Measurements from ENCODE around the gene BLACAT1.
A peak's percentile ranks its signal among the peaks of the same experiment; 100 is the strongest.

Gene BLACAT1

DNA sequence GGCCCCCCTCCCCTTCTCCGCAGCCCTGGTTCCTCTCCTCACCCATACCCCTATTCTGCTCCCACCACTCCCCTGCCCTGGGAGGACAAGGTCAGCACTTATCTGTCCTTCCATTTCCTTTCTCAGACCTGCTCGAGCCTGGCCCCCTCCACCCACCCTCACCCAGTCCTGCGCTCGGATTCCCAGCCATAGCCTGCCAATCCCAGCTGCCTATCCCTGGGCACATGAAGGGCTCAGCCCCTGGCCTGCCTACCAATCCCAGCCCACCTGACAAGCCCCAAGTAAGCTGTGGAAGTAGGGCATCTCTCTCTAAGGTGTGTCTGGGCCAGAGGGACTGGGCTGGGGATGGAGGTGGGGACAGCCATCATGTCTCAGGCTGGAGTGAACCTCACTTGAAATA is 5.4 kb downstream of the BLACAT1 start:
- TF ChIP-seq, protein P1, sequence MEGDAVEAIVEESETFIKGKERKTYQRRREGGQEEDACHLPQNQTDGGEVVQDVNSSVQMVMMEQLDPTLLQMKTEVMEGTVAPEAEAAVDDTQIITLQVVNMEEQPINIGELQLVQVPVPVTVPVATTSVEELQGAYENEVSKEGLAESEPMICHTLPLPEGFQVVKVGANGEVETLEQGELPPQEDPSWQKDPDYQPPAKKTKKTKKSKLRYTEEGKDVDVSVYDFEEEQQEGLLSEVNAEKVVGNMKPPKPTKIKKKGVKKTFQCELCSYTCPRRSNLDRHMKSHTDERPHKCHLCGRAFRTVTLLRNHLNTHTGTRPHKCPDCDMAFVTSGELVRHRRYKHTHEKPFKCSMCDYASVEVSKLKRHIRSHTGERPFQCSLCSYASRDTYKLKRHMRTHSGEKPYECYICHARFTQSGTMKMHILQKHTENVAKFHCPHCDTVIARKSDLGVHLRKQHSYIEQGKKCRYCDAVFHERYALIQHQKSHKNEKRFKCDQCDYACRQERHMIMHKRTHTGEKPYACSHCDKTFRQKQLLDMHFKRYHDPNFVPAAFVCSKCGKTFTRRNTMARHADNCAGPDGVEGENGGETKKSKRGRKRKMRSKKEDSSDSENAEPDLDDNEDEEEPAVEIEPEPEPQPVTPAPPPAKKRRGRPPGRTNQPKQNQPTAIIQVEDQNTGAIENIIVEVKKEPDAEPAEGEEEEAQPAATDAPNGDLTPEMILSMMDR (IDR thresholded peaks at IDR 0.05; ENCODE audit: insufficient read depth, low read depth, low read length, missing control alignments): no peak
- no peak for DNase-seq (ENCODE audit: low read depth)
- no peak overlapping the region for H3K4me3 ChIP-seq (ENCODE audit: low read depth, low read length)

DNA sequence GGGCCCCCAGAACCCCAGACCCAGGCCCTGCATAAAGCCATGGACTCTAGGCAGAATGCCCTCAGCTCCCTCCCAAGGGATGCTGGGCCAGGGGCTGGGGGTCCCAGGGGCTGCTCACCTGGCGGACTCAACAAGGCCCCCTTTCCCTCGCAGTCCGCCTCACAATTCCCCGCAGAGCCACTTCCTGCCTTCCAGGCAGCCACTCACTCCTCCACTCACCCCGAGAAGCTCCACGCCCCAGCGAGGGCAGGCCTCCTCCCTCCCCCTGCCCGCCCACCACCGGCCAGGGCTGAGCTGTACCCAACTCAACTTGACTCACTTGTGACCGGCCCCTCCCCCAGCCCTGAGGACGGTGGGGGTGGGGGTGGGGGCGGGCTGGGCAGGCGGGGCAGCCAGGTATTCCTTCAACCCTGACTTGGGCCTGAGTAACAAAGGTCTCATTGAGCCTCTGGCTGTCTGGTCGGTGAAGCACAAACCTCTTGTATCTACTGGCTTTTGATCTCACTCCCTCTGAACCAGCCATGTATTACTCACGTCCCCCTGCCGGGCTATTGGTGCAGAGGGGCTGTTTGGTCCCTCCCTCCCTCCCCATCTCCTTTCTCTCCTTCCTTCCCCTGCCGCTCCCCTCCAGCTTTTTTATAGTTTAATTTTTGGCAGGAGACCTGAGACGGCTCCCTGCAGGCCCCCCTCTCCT is 5.9 kb downstream of the BLACAT1 start:
- no peak overlapping the region for H3K4me3 ChIP-seq (ENCODE audit: low read depth, low read length)
- peak; percentile 7 for DNase-seq (ENCODE audit: low read depth)
- TF ChIP-seq, protein P1 (IDR thresholded peaks at IDR 0.05; ENCODE audit: insufficient read depth, low read depth, low read length, missing control alignments): no peak

DNA sequence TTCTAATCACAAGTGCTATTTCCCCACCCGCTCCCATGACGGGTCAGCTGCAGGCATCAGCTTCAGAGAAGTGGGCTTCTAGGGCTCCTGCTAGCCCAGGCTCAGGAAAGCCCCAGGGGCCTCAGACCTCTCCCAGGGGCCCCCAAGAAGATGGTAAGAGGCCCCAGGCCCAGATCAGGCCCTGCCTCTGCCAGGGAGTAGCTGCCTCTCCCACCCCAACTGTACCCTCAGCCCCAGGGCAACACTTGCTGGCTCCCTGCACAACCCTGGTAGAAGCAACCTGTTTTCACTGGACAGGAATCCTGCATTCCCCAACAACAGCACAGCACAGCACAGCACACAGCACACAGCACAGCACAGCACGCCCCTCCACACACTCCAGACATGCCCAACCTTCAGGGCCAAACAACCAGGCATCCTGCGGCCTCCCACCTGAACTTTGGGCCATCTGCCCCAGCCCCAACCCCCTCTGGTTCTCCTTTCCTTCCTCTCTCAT is 6.5 kb downstream of the BLACAT1 start:
- DNase-seq (ENCODE audit: low read depth): no peak
- H3K4me3 ChIP-seq (ENCODE audit: low read depth, low read length): no peak overlapping the region
- TF ChIP-seq, protein P1 (IDR thresholded peaks at IDR 0.05; ENCODE audit: insufficient read depth, low read depth, low read length, missing control alignments): no peak

DNA sequence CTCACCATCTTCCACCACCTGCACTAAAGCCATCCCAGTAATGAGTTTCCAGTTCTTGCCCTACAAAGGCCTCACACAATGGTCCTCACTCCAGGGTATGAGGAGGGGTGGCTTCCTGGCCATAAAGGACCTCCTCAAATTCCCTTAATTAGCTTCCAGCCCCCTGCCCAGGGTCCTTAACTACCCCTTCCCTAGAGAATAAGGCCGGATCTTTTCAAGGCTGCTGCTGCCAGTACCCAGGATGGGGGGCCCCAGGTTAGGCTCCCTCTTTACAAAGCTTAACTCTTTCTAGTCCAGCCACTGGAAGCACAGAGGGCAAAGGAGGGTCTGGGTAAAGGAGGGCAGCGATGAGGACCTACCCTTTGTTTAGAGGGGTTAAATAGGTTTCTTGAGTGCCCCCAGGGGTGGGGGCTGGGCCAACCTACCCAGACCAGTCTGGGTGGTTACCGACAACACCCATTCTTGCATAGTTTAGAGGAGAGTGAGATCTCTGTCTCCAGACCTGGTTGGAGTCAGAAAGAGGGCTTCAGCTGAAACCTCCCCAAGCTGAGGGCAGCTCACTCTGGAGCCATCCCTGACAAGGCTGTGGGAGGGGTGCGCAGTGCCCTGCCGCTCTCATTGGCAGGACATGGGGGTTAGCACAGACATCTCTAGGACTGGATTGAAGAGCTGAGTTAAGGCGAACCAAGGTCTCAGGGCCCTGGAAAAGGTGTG is 7.1 kb downstream of the BLACAT1 start:
- no peak for DNase-seq (ENCODE audit: low read depth)
- no peak overlapping the region for H3K4me3 ChIP-seq (ENCODE audit: low read depth, low read length)
- TF ChIP-seq, protein P1 (IDR thresholded peaks at IDR 0.05; ENCODE audit: insufficient read depth, low read depth, low read length, missing control alignments): no peak

DNA sequence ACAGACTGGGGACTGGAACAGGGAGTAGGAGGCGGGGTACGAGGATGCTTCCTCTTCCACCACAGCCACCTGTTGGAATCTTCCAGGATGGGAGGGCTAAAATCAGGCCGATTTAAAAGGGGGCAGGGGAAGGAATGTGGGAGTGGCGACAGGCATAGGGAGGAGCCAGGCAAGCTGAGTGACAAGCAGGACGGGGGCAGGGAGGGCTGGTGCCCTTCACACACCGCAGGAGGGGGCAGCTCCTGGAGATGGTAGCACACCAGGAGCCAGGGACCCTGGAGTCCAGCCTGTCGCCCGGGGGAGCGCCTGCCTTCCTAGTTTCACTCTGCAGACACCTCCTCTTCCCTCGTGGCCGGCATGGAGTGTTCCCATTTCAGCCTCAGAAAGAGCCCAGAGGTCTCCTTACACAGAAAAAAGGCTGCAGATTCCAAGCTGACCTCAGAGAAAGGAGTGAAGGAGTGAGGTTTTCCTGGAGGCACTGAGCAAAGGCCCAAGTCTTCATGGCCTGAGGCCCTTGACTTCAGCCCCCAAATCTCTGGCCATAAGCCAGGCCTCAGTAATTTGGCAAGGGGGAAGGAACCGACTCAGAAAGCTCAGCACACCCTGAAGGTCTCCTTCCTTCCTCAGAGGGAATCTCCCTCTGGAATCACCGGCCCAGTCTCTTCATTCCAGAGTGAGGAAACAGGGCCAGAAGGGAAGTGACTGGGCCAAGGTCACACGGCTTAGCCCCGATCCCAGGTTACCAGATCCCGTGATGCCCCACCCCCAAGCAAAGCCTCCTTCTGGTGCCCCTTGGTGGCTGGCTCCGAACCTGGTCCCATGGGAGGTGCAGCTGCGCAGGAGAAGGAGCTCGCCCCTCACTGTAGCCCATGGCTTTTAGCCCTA is 8.1 kb downstream of the BLACAT1 start:
- DNase-seq (ENCODE audit: low read depth): no peak
- TF ChIP-seq, protein P1 (IDR thresholded peaks at IDR 0.05; ENCODE audit: insufficient read depth, low read depth, low read length, missing control alignments): no peak
- no peak overlapping the region for H3K4me3 ChIP-seq (ENCODE audit: low read depth, low read length)

DNA sequence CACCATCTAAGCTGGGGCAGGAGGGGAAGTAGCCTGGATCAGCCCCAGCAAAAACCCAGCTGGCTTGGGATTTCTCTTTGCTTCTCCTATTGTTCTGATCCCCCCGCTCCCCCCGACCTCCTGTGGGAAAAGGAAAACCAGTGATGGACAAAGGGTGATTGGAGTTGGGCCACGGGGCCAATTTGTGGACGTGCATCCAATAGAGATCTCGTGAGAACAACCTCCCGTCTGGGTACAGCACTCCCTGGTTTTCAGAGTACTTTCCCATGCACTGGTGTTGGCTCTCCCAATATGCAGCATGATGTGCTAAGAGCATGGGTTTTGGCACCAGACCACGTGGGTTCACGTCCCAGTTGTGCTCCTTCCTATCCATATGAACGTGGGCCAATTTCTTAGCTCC is 9.0 kb downstream of the BLACAT1 start:
- TF ChIP-seq, protein P1 (IDR thresholded peaks at IDR 0.05; ENCODE audit: insufficient read depth, low read depth, low read length, missing control alignments): no peak
- no peak overlapping the region for H3K4me3 ChIP-seq (ENCODE audit: low read depth, low read length)
- no peak for DNase-seq (ENCODE audit: low read depth)
